Psoas muscle (tissue), 8 donors: Measurements from ENCODE around the gene SBNO2. TPM values are rescaled to one million over a fixed set of nuclear protein-coding genes. Genes with fewer than 3 reads are reported as not detected.
A peak's percentile ranks its signal among the peaks of the same experiment; 100 is the strongest.

Experiments
- ATAC-seq, 4 donors: fragments of 200-7000 bp; cut with Tn5 transposase; one replicate each; pipeline ENCODE4 v1.9.1; 2020; ENCODE audit warnings: moderate library complexity in 3 of 4, mild to moderate bottlenecking in 2 of 4
- DNase-seq, 2 donors: peaks; one replicate each; pipeline ENCODE4 v3.0.0-alpha.2; 2020
- H3K27ac ChIP-seq: fragments of 200-600 bp; one replicate; pipeline ENCODE4 v1.8.0; 2022
- H3K27me3 ChIP-seq, 3 donors: fragments of 200-600 bp in 1 of 3; one replicate each; pipeline versions ENCODE4 v1.6.1 to v1.8.0; 2013 to 2022; ENCODE audit warnings: low read length in 2 of 3, mild to moderate bottlenecking in 2 of 3, moderate library complexity in 1 of 3; ENCODE audit not compliant: insufficient read depth in 3 of 3
- H3K36me3 ChIP-seq, 2 donors: fragments of 200-600 bp in 1 of 2; one replicate each; pipeline versions ENCODE4 v1.6.1 to v1.8.0; 2013 to 2022; ENCODE audit warnings: low read depth in 1 of 2, mild to moderate bottlenecking in 1 of 2, moderate library complexity in 1 of 2; ENCODE audit not compliant: insufficient read depth in 1 of 2
- H3K4me1 ChIP-seq: fragments of 200-600 bp; one replicate; pipeline ENCODE4 v1.8.0; 2022
- H3K4me3 ChIP-seq: fragments of 200-600 bp; one replicate; pipeline ENCODE4 v1.8.0; 2022; ENCODE audit warnings: mild to moderate bottlenecking
- H3K9me3 ChIP-seq: fragments of 200-600 bp; one replicate; pipeline ENCODE4 v1.8.0; 2022
- WGBS, 3 donors: extraction: QIAGEN DNeasy Blood & Tissue Kit; methylation state at CpG; one replicate each; pipeline versions ENCODE4 v1.1.6 to v1.1.7; 2013; 5-methylcytosine and 5-hydroxymethylcytosine counted together
- intact Hi-C, 2 donors: fragments of 100-400 bp; cut with DNase I; formaldehyde crosslinking; loops; one replicate each; pipeline versions ENCODE4 v1.11.0 to v1.14.2; 2022
- polyA plus RNA-seq, 3 donors: library from polyadenylated mRNA; stranded (reverse); fragments of 200-250 nt; gene quantifications; one replicate each; pipeline ENCODE4 v1.2.3, GENCODE V29; 2013
- total RNA-seq, 4 donors: library from RNA; stranded (reverse); fragmentation: NEBNext Ultra II Directional in 2 of 4; extraction: Animal tissue kit (Norgen Biotek cat#: 25700) in 2 of 4; gene quantifications; one replicate each; pipeline versions ENCODE4 v1.2.1 to v1.2.4, GENCODE V29; 2021 to 2023
- TF ChIP-seq, protein P1 (sequence below): fragments of 200-600 bp; IDR thresholded peaks from one replicate; pipeline ENCODE4 v1.8.0; 2022; ENCODE audit warnings: antibody characterized with exemption
- donor health status: healthy with polysubstance abuse.
- donor health status: DM: no; HTN: no; CAD: no; lungs with moderate emphysema.
- donor health status: Bipolar disorder and iron deficiency.
- donor health status: healthy.
- donor health status: DM: yes; HTN: yes; CAD: no.
- donor health status: DM: no; HTN: no; CAD: no.
- donor health status: DM: no; HTN: no; CAD: no.
- donor health status: DM: yes; HTN: yes; CAD: no.

The SBNO2 gene
- total and polyA plus RNA-seq, 7 donors: 18.5 to 138 (median 47.2) TPM

DNA sequence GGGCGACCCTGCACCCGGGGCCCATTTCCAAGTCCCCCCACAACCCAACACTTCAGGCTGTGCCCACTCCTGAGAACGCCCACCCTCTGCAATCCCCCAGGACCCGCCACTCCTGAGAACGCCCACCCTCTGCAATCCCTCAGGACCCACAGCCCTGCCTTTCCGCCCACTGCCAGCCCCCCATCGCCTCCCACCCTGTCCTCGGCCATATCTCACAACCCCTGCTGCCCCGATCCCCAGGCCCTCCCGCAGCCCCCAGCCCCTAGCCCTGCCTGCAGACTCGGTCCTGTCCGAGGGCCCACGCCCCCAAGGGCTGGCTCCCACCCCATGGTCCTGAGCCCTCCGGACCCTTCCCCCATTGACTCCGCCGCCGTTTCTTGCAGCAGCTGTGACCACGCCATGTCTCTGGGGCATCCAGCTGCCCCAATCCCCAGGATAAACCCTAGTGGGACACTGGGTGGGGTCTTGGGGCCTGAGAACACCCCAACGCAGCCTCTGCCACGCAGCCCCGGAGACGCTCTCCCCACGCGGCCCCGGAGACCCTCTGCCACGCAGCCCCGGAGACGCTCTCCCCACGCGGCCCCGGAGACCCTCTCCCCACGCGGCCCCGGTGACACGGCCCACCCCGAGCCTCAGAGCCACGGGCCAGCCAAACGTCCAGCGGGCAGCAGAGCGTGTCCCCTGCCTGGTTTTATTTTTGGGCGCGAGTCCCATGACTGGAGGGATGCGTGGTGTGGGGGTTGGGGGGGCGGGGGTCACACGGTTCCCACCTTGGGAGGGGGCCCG is 17.0 kb downstream of the SBNO2 start:
- H3K4me1 ChIP-seq: peaks cover 33% of the 10 kb centered on the region

DNA sequence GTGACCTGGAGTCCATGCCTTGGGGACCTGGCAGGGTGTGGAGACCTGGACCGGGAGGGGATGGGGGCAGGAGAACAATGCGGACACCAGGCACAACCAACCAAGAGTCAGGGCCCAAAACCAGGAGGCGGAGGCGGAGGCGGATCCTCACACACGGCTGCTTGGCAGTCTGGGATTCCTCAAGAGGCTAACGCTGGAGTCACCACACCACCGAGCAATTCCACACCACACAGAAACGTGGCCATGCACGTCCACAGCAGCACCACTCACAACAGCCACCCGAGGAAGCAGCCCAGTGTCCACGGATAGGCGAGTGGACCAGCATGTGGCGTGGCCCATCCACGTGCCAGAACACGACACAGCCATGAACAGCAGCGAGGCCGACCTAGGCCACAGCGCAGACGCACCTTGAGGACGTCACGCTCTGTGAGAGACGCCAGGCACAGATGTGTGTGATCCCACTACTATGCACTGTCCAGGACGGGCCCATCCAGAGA is 17.7 kb downstream of the SBNO2 start:
- DNase-seq (peak in 1 of 2 donors; percentile 68), ATAC-seq (no peak)
- Histone ChIP-seq H3K4me3 (no peak overlapping the region), H3K36me3 (peaks cover 0 to 9% of the 10 kb centered on the region in 2 donors), H3K27ac (peak overlapping the region; percentile 85), H3K9me3 (no peaks in the 10 kb centered on the region), H3K4me1 (peaks cover 33% of the 10 kb centered on the region), H3K27me3 (no peaks in the 10 kb centered on the region)
- 89 to 92% (median 90%) methylated on average over 24 of the region's 24 CpGs for WGBS, 3 donors
- TF ChIP-seq, protein P1, sequence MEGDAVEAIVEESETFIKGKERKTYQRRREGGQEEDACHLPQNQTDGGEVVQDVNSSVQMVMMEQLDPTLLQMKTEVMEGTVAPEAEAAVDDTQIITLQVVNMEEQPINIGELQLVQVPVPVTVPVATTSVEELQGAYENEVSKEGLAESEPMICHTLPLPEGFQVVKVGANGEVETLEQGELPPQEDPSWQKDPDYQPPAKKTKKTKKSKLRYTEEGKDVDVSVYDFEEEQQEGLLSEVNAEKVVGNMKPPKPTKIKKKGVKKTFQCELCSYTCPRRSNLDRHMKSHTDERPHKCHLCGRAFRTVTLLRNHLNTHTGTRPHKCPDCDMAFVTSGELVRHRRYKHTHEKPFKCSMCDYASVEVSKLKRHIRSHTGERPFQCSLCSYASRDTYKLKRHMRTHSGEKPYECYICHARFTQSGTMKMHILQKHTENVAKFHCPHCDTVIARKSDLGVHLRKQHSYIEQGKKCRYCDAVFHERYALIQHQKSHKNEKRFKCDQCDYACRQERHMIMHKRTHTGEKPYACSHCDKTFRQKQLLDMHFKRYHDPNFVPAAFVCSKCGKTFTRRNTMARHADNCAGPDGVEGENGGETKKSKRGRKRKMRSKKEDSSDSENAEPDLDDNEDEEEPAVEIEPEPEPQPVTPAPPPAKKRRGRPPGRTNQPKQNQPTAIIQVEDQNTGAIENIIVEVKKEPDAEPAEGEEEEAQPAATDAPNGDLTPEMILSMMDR: no peak
- intact Hi-C loops: no loop called here

More for the DNA sequence above, 17.0 kb downstream of the SBNO2 start:
- peak overlapping the region; percentile 85 for H3K27ac ChIP-seq
- TF ChIP-seq, protein P1: no peak
- 91 to 94% (median 92%) methylated on average over 41 to 46 of the region's 46 CpGs for WGBS, 3 donors
- peaks cover 0 to 9% of the 10 kb centered on the region in 2 donors for H3K36me3 ChIP-seq
- intact Hi-C loops: no loop called here
- H3K27me3 ChIP-seq: no peaks in the 10 kb centered on the region
- no peaks in the 10 kb centered on the region for H3K9me3 ChIP-seq
- no peak overlapping the region for H3K4me3 ChIP-seq
- DNase-seq (peak in 1 of 2 donors; percentile 63), ATAC-seq (no peak)

DNA sequence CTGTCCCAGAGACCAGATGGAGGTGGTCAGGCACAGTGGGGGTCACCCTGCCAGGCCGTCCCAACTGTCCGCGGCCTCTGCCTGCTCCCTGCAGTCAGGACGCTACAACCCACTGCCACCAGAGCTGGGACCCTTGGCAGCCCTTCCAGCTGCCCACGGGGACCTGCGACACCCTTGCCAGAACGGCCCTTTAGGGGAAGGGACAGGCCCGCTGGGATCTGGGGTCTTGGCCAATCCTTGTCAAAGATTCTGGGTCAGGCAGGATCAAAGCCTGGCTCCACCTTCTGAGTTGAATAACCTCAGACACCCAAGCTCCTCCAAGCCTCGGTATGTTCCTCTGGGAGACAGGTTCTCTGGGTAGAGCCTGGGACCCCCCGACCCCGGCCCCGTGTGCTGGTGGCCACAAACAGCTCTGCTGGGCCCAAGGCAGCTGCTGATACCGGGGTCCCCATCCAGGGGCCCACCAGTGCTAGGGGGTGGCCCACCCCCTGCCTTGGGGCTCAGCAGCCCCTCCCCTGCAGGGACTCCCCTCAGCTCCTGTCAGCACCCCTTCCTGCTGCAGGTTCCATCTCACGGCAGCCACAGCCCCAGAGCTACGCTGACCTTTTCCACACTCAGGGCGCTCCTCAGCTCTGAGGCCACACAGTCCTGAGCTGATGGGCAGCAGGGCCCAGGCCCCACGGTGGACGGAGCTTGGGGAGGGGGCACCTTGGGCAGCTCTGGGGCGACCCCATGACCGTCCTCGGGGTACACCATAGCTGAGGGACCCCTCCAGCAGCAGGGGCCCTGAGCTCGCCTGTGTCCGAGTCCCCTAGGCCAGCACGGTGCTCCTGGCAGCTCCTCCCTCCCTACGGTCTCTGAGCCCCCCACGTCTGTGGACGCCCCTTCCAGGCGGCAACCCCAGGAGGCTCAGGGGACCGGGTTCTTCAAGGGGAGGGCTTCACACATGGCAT is 18.4 kb downstream of the SBNO2 start:
- intact Hi-C loops: no loop called here

DNA sequence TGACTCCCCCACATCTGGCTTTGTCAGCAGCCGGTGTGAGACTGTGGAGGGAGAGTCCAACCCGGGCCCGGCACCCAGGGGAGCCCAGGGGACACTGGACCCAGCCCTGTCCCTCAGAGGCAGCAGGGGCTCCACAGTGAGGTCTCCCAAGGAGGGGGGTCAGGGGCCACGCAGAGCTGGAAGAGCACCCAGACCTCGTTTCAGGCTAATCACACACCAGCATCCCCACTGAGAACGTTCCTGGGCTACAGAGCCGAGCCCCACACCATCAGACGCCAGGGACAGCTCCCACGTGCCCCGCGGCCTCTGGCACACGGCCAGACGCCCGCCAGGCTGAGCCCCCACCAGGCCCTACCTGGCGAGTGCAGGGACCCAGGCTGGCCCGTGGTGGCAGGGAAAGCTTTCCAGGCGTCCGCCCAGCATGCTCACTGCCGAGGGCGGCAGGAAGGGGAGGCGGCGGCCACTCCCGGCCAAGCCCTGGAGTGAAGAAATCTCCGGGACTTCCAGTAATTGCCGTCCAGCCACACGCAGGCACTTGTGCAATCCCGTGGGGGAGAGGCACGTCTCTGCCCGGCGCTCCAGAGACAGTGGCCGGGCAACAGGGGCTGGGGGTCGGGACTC is 19.2 kb downstream of the SBNO2 start:
- TF ChIP-seq, protein P1: no peak
- intact Hi-C loops: no loop called here
- peak overlapping the region; percentile 52 for H3K4me3 ChIP-seq
- 19 to 31% (median 21%) methylated on average over 32 of the region's 32 CpGs for WGBS, 3 donors
- no peaks in the 10 kb centered on the region for H3K9me3 ChIP-seq
- H3K36me3 ChIP-seq: peaks cover 0 to 12% of the 10 kb centered on the region in 2 donors
- ATAC-seq: peak; percentile 74 to 83 (median 76)
- H3K27me3 ChIP-seq: no peaks in the 10 kb centered on the region
- H3K4me1 ChIP-seq: peaks cover 33% of the 10 kb centered on the region
- DNase-seq: peak; percentile 95 to 96
- H3K27ac ChIP-seq: peak overlapping the region; percentile 85

More for the DNA sequence above, 18.4 kb downstream of the SBNO2 start:
- peaks cover 0 to 9% of the 10 kb centered on the region in 2 donors for H3K36me3 ChIP-seq
- H3K4me1 ChIP-seq: peaks cover 33% of the 10 kb centered on the region
- DNase-seq (no peak), ATAC-seq (peak; percentile 40 to 60 (median 54))
- no peaks in the 10 kb centered on the region for H3K27me3 ChIP-seq
- no peaks in the 10 kb centered on the region for H3K9me3 ChIP-seq
- H3K27ac ChIP-seq: peak overlapping the region; percentile 85
- TF ChIP-seq, protein P1: no peak
- WGBS, 3 donors: 72 to 76% (median 73%) methylated on average over 28 to 29 of the region's 29 CpGs
- peak overlapping the region; percentile 52 for H3K4me3 ChIP-seq
